GM12865 (cell line): Measurements from ENCODE around the gene UVRAG.

Source experiments
- DNase-seq: peaks from one replicate; pipeline ENCODE4 v3.0.0; 2010; ENCODE audit warnings: low read depth
- H3K4me3 ChIP-seq: 2 replicates; pipeline ENCODE4 v1.5.1; 2011; ENCODE audit warnings: mild to moderate bottlenecking, low read depth, low read length, control low read depth
- CTCF ChIP-seq: IDR thresholded peaks from 2 replicates; pipeline ENCODE4 v1.5.1; 2011; ENCODE audit warnings: low read length, control low read depth, low read depth, inconsistent platforms; ENCODE audit not compliant: insufficient read depth; ENCODE audit errors: missing control alignments

Gene UVRAG

GRCh38 chr11:76188873-76189272, 373.9 kb downstream of the UVRAG start:
- no peak overlapping the region for H3K4me3 ChIP-seq
- DNase-seq = no peak
- no peak for TF ChIP-seq CTCF

- no peak for TF ChIP-seq CTCF
- H3K4me3 ChIP-seq = no peak overlapping the region
- no peak for DNase-seq
Observed at GRCh38 chr11:76189682-76190081, 374.7 kb downstream of the UVRAG start.

GRCh38 chr11:76190376-76190775, 375.4 kb downstream of the UVRAG start:
- no peak overlapping the region for H3K4me3 ChIP-seq
- DNase-seq = no peak
- no peak for TF ChIP-seq CTCF
